ENCODE data around the gene COLEC11.

DNA sequence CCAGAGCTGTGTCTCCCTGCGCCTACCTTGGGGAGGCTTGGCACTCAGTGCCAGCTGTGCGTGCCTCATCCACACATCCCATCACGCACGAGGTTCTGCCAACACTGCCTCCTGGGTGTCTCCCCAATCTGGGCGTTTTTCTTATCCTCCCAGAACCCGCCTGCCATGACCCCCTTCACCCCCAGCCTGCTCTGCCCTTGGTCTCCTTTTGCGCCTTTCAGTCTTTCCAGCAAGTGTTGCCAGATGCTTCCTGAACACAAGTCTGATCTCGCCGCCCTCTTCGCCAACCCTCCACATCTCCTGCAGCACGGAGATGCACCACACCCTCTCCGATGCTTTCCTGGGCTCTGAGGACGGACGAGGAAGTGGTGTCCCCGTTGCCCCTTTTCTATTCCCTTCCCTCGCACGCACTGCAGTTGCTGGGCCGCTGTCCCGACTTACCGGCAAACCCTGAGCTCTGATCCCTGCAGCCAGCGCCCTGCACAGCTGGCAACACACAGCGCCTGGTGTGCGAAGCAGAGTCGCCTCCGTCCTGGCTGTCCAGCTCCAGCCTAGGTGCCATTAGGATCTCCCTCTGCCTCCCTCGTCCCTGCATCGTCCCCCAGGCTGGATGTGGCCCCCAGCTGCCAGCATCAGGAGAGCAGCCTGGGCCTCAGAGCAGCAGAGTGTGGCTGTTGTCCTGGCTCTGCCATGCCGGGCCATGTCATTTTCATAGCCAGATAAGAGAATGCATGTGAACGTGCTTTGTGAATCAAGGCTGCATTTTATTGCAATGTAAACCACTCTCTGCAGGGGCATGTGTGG, 40.5 kb downstream of the COLEC11 start:
- TF ChIP-seq POLR2A (IDR thresholded peaks at IDR 0.05; ENCODE audit: low read depth, low read length) = no peak
- TF ChIP-seq POLR2AphosphoS5 (IDR thresholded peaks at IDR 0.05; ENCODE audit: low read depth, low read length) = no peak
- no peak for TF ChIP-seq TAF1 (IDR thresholded peaks at IDR 0.05; ENCODE audit: borderline replicate concordance, low read depth, low read length)

All from GM12892 (cell line).